ENCODE measurements around the gene DISC1. TPM values are rescaled to one million over a fixed set of nuclear protein-coding genes. Genes with fewer than 3 reads are reported as not detected.

DISC1 gene
- total RNA-seq, 4 donors from 2014 or later, result 3.3 to 11.4 (median 4.2) TPM

- no peak for DNase-seq
- no peaks in the 10 kb centered on the region for H3K9me3 ChIP-seq
- H3K27ac ChIP-seq, result no peak overlapping the region
- no peak overlapping the region for H3K4me3 ChIP-seq
- peaks cover 4 to 61% (median 7%) of the 10 kb centered on the region in 3 donors for H3K4me1 ChIP-seq
- TF ChIP-seq POLR2A (IDR thresholded peaks at IDR 0.05), result no peak
- no peak for TF ChIP-seq CTCF (IDR thresholded peaks at IDR 0.05)
- WGBS, 2 donors, result 82 to 85% methylated on average over 6 to 16 of the region's 18 CpGs
- H3K36me3 ChIP-seq, result no peaks in the 10 kb centered on the region
- intact Hi-C loops (cut with DNase I), result no loop called here
- H3K27me3 ChIP-seq, result no peaks in the 10 kb centered on the region
These were observed 66.9 kb downstream of the DISC1 start for GRCh38 chr1:231693361-231694074.

- Histone ChIP-seq H3K27ac (no peak overlapping the region), H3K4me3 (no peak overlapping the region), H3K36me3 (no peaks in the 10 kb centered on the region), H3K4me1 (peaks cover 4 to 60% (median 7%) of the 10 kb centered on the region in 3 donors), H3K9me3 (no peaks in the 10 kb centered on the region), H3K27me3 (no peaks in the 10 kb centered on the region)
- WGBS, 2 donors, result 44% methylated on average over 3 of the region's 11 CpGs; no CpG with 5 or more reads in 1 of the 2 donors
- TF ChIP-seq CTCF (IDR thresholded peaks at IDR 0.05) (no peak), POLR2A (IDR thresholded peaks at IDR 0.05) (no peak)
- no peak for DNase-seq
- intact Hi-C loops (cut with DNase I), result no loop called here
These were observed 67.5 kb downstream of the DISC1 start for GRCh38 chr1:231694075-231694431.

GRCh38 chr1:231694465-231695077 lies 68.0 kb downstream of the DISC1 start:
- Histone ChIP-seq H3K4me3 (no peak overlapping the region), H3K36me3 (no peaks in the 10 kb centered on the region), H3K27me3 (no peaks in the 10 kb centered on the region), H3K9me3 (no peaks in the 10 kb centered on the region), H3K4me1 (peaks cover 6 to 57% (median 7%) of the 10 kb centered on the region in 3 donors), H3K27ac (no peak overlapping the region)
- intact Hi-C loops (cut with DNase I), result no loop called here
- DNase-seq, result no peak
- TF ChIP-seq CTCF (IDR thresholded peaks at IDR 0.05) (no peak), POLR2A (IDR thresholded peaks at IDR 0.05) (no peak)
- WGBS, 2 donors, result 50 to 60% methylated on average over 6 to 14 of the region's 18 CpGs

GRCh38 chr1:231695439-231696255 lies 69.1 kb downstream of the DISC1 start:
- H3K4me1 ChIP-seq, result peaks cover 6 to 52% (median 7%) of the 10 kb centered on the region in 3 donors
- H3K4me3 ChIP-seq, result no peak overlapping the region
- H3K36me3 ChIP-seq, result no peaks in the 10 kb centered on the region
- H3K9me3 ChIP-seq, result no peaks in the 10 kb centered on the region
- no peaks in the 10 kb centered on the region for H3K27me3 ChIP-seq
- DNase-seq, result no peak
- 74 to 80% methylated on average over 8 of the region's 8 CpGs for WGBS, 2 donors
- no peak overlapping the region for H3K27ac ChIP-seq
- intact Hi-C loops (cut with DNase I), result no loop called here
- TF ChIP-seq POLR2A (IDR thresholded peaks at IDR 0.05) (no peak), CTCF (IDR thresholded peaks at IDR 0.05) (no peak)

- Histone ChIP-seq H3K27ac (no peak overlapping the region), H3K9me3 (no peaks in the 10 kb centered on the region), H3K36me3 (no peaks in the 10 kb centered on the region), H3K4me3 (no peak overlapping the region), H3K4me1 (peaks cover 2 to 20% (median 3%) of the 10 kb centered on the region in 3 donors), H3K27me3 (no peaks in the 10 kb centered on the region)
- 39 to 57% methylated on average over 2 of the region's 2 CpGs for WGBS, 2 donors
- TF ChIP-seq POLR2A (IDR thresholded peaks at IDR 0.05), result no peak
- no peak for TF ChIP-seq CTCF (IDR thresholded peaks at IDR 0.05)
- intact Hi-C loops (cut with DNase I), result no loop called here
- DNase-seq, result no peak
These were observed 73.2 kb downstream of the DISC1 start for GRCh38 chr1:231699784-231700183.
